Mesenchymal stem cell (in vitro differentiated cells and primary cell): Measurements from ENCODE around the gene RHCE.

Source experiments
- DNase-seq: peaks from one replicate; pipeline ENCODE4 v3.0.0-alpha.2; 2013
- H2AFZ ChIP-seq: one replicate; pipeline ENCODE4 v1.6.1; 2013; ENCODE audit warnings: low read depth, mild to moderate bottlenecking, control low read depth, inconsistent platforms, low read length, moderate library complexity
- H2AK5ac ChIP-seq: 2 replicates; pipeline ENCODE4 v1.6.1; 2013; ENCODE audit warnings: low read length, moderate library complexity, mild to moderate bottlenecking, inconsistent platforms; ENCODE audit not compliant: severe bottlenecking
- H2BK120ac ChIP-seq: one replicate; pipeline ENCODE4 v1.6.1; 2013; ENCODE audit warnings: low read depth, mild to moderate bottlenecking, inconsistent platforms, low read length, moderate library complexity
- H2BK12ac ChIP-seq, 2 experiments: one replicate each; pipeline ENCODE4 v1.6.1; 2013; ENCODE audit warnings: inconsistent platforms in 2 of 2, low read length in 2 of 2, mild to moderate bottlenecking in 2 of 2, moderate library complexity in 2 of 2, control low read depth in 1 of 2
- H2BK15ac ChIP-seq: one replicate; pipeline ENCODE4 v1.6.1; 2013; ENCODE audit warnings: mild to moderate bottlenecking, low read depth, inconsistent platforms; ENCODE audit not compliant: poor library complexity, severe bottlenecking
- H2BK5ac ChIP-seq: 2 replicates; pipeline ENCODE4 v1.6.1; 2013; ENCODE audit warnings: low read depth, mild to moderate bottlenecking, low read length, control low read depth, inconsistent platforms; ENCODE audit not compliant: poor library complexity, severe bottlenecking
- H3K14ac ChIP-seq, 2 experiments: one replicate each; pipeline ENCODE4 v1.6.1; 2013; ENCODE audit warnings: inconsistent platforms in 2 of 2, low read length in 2 of 2, control low read depth in 1 of 2, mild to moderate bottlenecking in 1 of 2, moderate library complexity in 1 of 2
- H3K18ac ChIP-seq, 2 experiments: one replicate each; pipeline ENCODE4 v1.6.1; 2013; ENCODE audit warnings: inconsistent platforms in 2 of 2, low read length in 2 of 2, control low read depth in 1 of 2, low read depth in 1 of 2, mild to moderate bottlenecking in 1 of 2
- H3K23ac ChIP-seq, 2 experiments: one replicate each; pipeline ENCODE4 v1.6.1; 2013; ENCODE audit warnings: inconsistent platforms in 2 of 2, low read length in 2 of 2, mild to moderate bottlenecking in 2 of 2, moderate library complexity in 2 of 2, control low read depth in 1 of 2
- H3K27ac ChIP-seq: 2 replicates; pipeline ENCODE4 v1.5.1; 2013; ENCODE audit warnings: mild to moderate bottlenecking, moderate library complexity, low read length, control low read depth, inconsistent platforms; ENCODE audit not compliant: poor library complexity, severe bottlenecking
- H3K27me3 ChIP-seq, 2 experiments: 2 replicates each; pipeline versions ENCODE4 v1.6.1 to v1.7.0; 2013; ENCODE audit warnings: low read length in 2 of 2, mild to moderate bottlenecking in 2 of 2, moderate library complexity in 2 of 2, control low read depth in 1 of 2, inconsistent platforms in 1 of 2; ENCODE audit not compliant: control insufficient read depth in 1 of 2, insufficient read depth in 1 of 2
- H3K36me3 ChIP-seq, 2 experiments: 2 replicates each; pipeline versions ENCODE4 v1.6.1 to v1.7.0; 2013; ENCODE audit warnings: low read length in 2 of 2, control low read depth in 1 of 2, inconsistent platforms in 1 of 2, low read depth in 1 of 2, mild to moderate bottlenecking in 1 of 2; ENCODE audit not compliant: insufficient read depth in 2 of 2, control insufficient read depth in 1 of 2
- H3K4ac ChIP-seq, 2 experiments: one replicate each; pipeline ENCODE4 v1.6.1; 2013; ENCODE audit warnings: inconsistent platforms in 2 of 2, low read length in 2 of 2, mild to moderate bottlenecking in 2 of 2, moderate library complexity in 2 of 2, control low read depth in 1 of 2, low read depth in 1 of 2
- H3K4me1 ChIP-seq: 2 replicates; pipeline ENCODE4 v1.6.1; 2013; ENCODE audit warnings: low read depth, low read length, control low read depth; ENCODE audit not compliant: control insufficient read depth, insufficient read depth
- H3K4me2 ChIP-seq: 2 replicates; pipeline ENCODE4 v1.6.1; 2013; ENCODE audit warnings: low read length, mild to moderate bottlenecking, inconsistent platforms; ENCODE audit not compliant: poor library complexity, severe bottlenecking
- H3K4me3 ChIP-seq, 2 experiments: 2 replicates each; pipeline versions ENCODE4 v1.5.1 to v1.7.0; 2013; ENCODE audit warnings: low read length in 2 of 2, mild to moderate bottlenecking in 2 of 2, control low read depth in 1 of 2, low read depth in 1 of 2; ENCODE audit not compliant: insufficient read depth in 1 of 2
- H3K79me1 ChIP-seq: replicated peaks from 2 replicates; pipeline ENCODE4 v1.6.1; 2013; ENCODE audit warnings: mild to moderate bottlenecking, control low read depth, low read length, inconsistent platforms; ENCODE audit not compliant: poor library complexity, severe bottlenecking
- H3K9ac ChIP-seq: 2 replicates; pipeline ENCODE4 v1.7.0; 2013; ENCODE audit warnings: mild to moderate bottlenecking, low read length, moderate library complexity
- H3K9me3 ChIP-seq: 2 replicates; pipeline ENCODE4 v1.7.0; 2013; ENCODE audit warnings: mild to moderate bottlenecking, low read length; ENCODE audit not compliant: control insufficient read depth
- H4K8ac ChIP-seq: one replicate; pipeline ENCODE4 v1.6.1; 2013; ENCODE audit warnings: inconsistent platforms, mild to moderate bottlenecking, low read length, moderate library complexity
- H4K91ac ChIP-seq: one replicate; pipeline ENCODE4 v1.6.1; 2013; ENCODE audit warnings: mild to moderate bottlenecking, low read length, inconsistent platforms
- WGBS: methylation state at CpG from one replicate; pipeline ENCODE4 v1.1.7; 2013; ENCODE audit warnings: mixed read lengths; 5-methylcytosine and 5-hydroxymethylcytosine counted together

Gene RHCE

GRCh38 chr1:25349606-25350005 is 71.0 kb downstream of the RHCE start:
- Histone ChIP-seq H3K14ac (no peak overlapping the region), H3K9me3 (no peaks in the 10 kb centered on the region), H4K91ac (no peak overlapping the region), H3K4me3 (no peak overlapping the region), H2BK5ac (no peak overlapping the region), H3K36me3 (peaks cover 38 to 79% of the 10 kb centered on the region in 2 experiments), H3K79me1 (peaks cover 31% of the 10 kb centered on the region), H4K8ac (no peak overlapping the region), H2AFZ (no peak overlapping the region), H2BK120ac (no peak overlapping the region), H3K4ac (no peak overlapping the region), H3K23ac (no peak overlapping the region), H2BK12ac (no peak overlapping the region), H3K9ac (no peak overlapping the region), H3K4me2 (no peak overlapping the region), H3K27me3 (no peaks in the 10 kb centered on the region), H2BK15ac (no peak overlapping the region), H3K27ac (no peak overlapping the region), H3K18ac (no peak overlapping the region), H3K4me1 (peaks cover 1% of the 10 kb centered on the region), H2AK5ac (no peak overlapping the region)
- DNase-seq: no peak
- 92% methylated on average over 1 of the region's 3 CpGs for WGBS

GRCh38 chr1:25347556-25347955 is 73.1 kb downstream of the RHCE start:
- DNase-seq: no peak
- Histone ChIP-seq H3K4me2 (no peak overlapping the region), H3K14ac (no peak overlapping the region), H3K18ac (no peak overlapping the region), H2BK15ac (no peak overlapping the region), H3K36me3 (peaks cover 29 to 71% of the 10 kb centered on the region in 2 experiments), H3K4me1 (peaks cover 6% of the 10 kb centered on the region), H3K79me1 (peaks cover 26% of the 10 kb centered on the region), H3K27me3 (no peaks in the 10 kb centered on the region), H4K8ac (no peak overlapping the region), H4K91ac (no peak overlapping the region), H2BK120ac (no peak overlapping the region), H2AK5ac (no peak overlapping the region), H2BK12ac (no peak overlapping the region), H3K4ac (no peak overlapping the region), H2AFZ (no peak overlapping the region), H3K27ac (no peak overlapping the region), H3K4me3 (no peak overlapping the region), H3K23ac (no peak overlapping the region), H3K9ac (no peak overlapping the region), H3K9me3 (no peaks in the 10 kb centered on the region), H2BK5ac (no peak overlapping the region)
- WGBS: 100% methylated on average over 1 of the region's 2 CpGs

GRCh38 chr1:25343872-25344271 is 76.8 kb downstream of the RHCE start:
- Histone ChIP-seq H3K18ac (no peak overlapping the region), H3K27me3 (no peaks in the 10 kb centered on the region), H4K8ac (no peak overlapping the region), H3K4me2 (peak overlapping the region; percentile 47), H2BK5ac (no peak overlapping the region), H4K91ac (no peak overlapping the region), H3K9ac (peak overlapping the region; percentile 65), H3K27ac (peak overlapping the region; percentile 78), H3K79me1 (peaks cover 13% of the 10 kb centered on the region), H2AFZ (no peak overlapping the region), H3K36me3 (peaks cover 18 to 52% of the 10 kb centered on the region in 2 experiments), H2BK15ac (no peak overlapping the region), H3K23ac (no peak overlapping the region), H3K14ac (no peak overlapping the region), H2AK5ac (no peak overlapping the region), H3K9me3 (no peaks in the 10 kb centered on the region), H2BK120ac (no peak overlapping the region), H3K4ac (no peak overlapping the region), H2BK12ac (no peak overlapping the region), H3K4me3 (peak overlapping the region in 1 of 2 experiments; percentile 42), H3K4me1 (peaks cover 9% of the 10 kb centered on the region)
- DNase-seq: peak; percentile 48
- 62% methylated on average over 3 of the region's 4 CpGs for WGBS

DNA sequence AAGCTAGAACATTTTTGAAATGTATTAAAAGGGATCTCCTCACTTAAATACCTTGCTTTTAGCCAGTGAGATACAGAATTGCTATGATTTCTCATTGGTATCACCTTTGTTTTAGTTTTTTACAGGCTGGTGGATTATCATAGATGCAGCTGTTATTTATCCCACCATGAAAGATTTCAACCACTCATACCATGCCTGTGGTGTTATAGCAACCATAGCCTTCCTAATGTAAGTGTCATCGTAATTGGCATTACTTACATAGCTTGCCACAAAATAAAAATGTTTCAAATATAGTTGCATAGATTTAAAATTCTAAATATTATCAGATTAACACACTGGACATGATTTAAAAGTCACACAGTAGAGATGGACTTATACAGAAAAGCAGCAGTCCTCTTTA is 77.8 kb downstream of the RHCE start:
- Histone ChIP-seq H3K4me1 (peaks cover 7% of the 10 kb centered on the region), H3K4me2 (no peak overlapping the region), H2BK15ac (no peak overlapping the region), H4K91ac (no peak overlapping the region), H3K27ac (no peak overlapping the region), H3K18ac (no peak overlapping the region), H3K4me3 (no peak overlapping the region), H3K27me3 (no peaks in the 10 kb centered on the region), H2BK12ac (no peak overlapping the region), H3K9me3 (no peaks in the 10 kb centered on the region), H4K8ac (no peak overlapping the region), H3K36me3 (peaks cover 16 to 42% of the 10 kb centered on the region in 2 experiments), H3K14ac (no peak overlapping the region), H2AK5ac (no peak overlapping the region), H3K9ac (peak overlapping the region; percentile 65), H2BK120ac (no peak overlapping the region), H2AFZ (no peak overlapping the region), H3K79me1 (peaks cover 11% of the 10 kb centered on the region), H2BK5ac (no peak overlapping the region), H3K23ac (no peak overlapping the region), H3K4ac (no peak overlapping the region)
- no CpG with 5 or more reads among the region's 1 CpG for WGBS
- DNase-seq: no peak
